Smooth muscle cell (in vitro differentiated cells): Measurements from ENCODE around the gene SLC22A17. TPM values are rescaled to one million over a fixed set of nuclear protein-coding genes. Genes with fewer than 3 reads are reported as not detected.
A peak's percentile ranks its signal among the peaks of the same experiment; 100 is the strongest.

Source experiments
- DNase-seq: peaks from one replicate; lab custom pipeline; 2025; ENCODE audit not compliant: unreplicated experiment; lab: John Stamatoyannopoulos, UW
- H2AFZ ChIP-seq: fragments of 200-600 bp; sonication (generic); 2 replicates; pipeline ENCODE4 v1.6.0; 2016; ENCODE audit warnings: antibody characterized with exemption, low read depth, mild to moderate bottlenecking
- H3F3A ChIP-seq: fragments of 200-600 bp; sonication (generic); 2 replicates; pipeline ENCODE4 v1.6.0; 2017; ENCODE audit warnings: antibody characterized with exemption, low read depth
- H3K27ac ChIP-seq: fragments of 200-600 bp; sonication (generic); 2 replicates; pipeline ENCODE4 v1.5.1; 2016; ENCODE audit warnings: low read depth, mild to moderate bottlenecking
- H3K27me3 ChIP-seq: fragments of 200-600 bp; sonication (generic); 2 replicates; pipeline ENCODE4 v1.6.1; 2016; ENCODE audit warnings: low read depth, mild to moderate bottlenecking
- H3K36me3 ChIP-seq: fragments of 200-600 bp; sonication (generic); 2 replicates; pipeline ENCODE4 v1.5.1; 2016; ENCODE audit warnings: low read depth
- H3K4me1 ChIP-seq: fragments of 200-600 bp; sonication (generic); 2 replicates; pipeline ENCODE4 v1.5.1; 2016; ENCODE audit warnings: low read depth
- H3K4me2 ChIP-seq: fragments of 200-600 bp; sonication (generic); 2 replicates; pipeline ENCODE4 v1.6.0; 2016; ENCODE audit warnings: mild to moderate bottlenecking
- H3K4me3 ChIP-seq: fragments of 200-600 bp; sonication (generic); 2 replicates; pipeline ENCODE4 v1.5.1; 2016; ENCODE audit warnings: mild to moderate bottlenecking
- H3K79me2 ChIP-seq: fragments of 200-600 bp; sonication (generic); 2 replicates; pipeline ENCODE4 v1.6.0; 2016; ENCODE audit warnings: low read depth, mild to moderate bottlenecking
- H3K9ac ChIP-seq: fragments of 200-600 bp; sonication (generic); 2 replicates; pipeline ENCODE4 v1.6.0; 2016; ENCODE audit warnings: low read depth
- H3K9me3 ChIP-seq: fragments of 200-600 bp; sonication (generic); replicated peaks from 2 replicates; pipeline ENCODE4 v1.5.1; 2016; ENCODE audit warnings: low read depth
- H4K20me1 ChIP-seq: fragments of 200-600 bp; sonication (generic); 2 replicates; pipeline ENCODE4 v1.6.0; 2016; ENCODE audit warnings: low read depth
- WGBS: methylation state at CpG from one replicate; pipeline ENCODE4 v1.1.7; 2016; ENCODE audit warnings: low lambda C conversion rate; 5-methylcytosine and 5-hydroxymethylcytosine counted together
- polyA plus RNA-seq: library from polyadenylated mRNA; unstranded; fragments of >200 nt; fragmentation: Nextera tagmentation; extraction: Ambion mirVana; gene quantifications from 2 replicates; pipeline ENCODE4 v1.2.1, GENCODE V29; 2016
- total RNA-seq: library from RNA; depleted of rRNA; stranded (reverse); fragments of >200 nt; gene quantifications from 2 replicates; pipeline ENCODE4 v1.2.3, GENCODE V29; 2014
- TF ChIP-seq, protein P1 (sequence below): fragments of 200-600 bp; sonication (generic); IDR thresholded peaks from 2 replicates; pipeline ENCODE4 v1.5.1; 2017; ENCODE audit warnings: borderline replicate concordance, mild to moderate bottlenecking, antibody characterized with exemption; ENCODE audit not compliant: insufficient read depth, poor library complexity, severe bottlenecking

The SLC22A17 gene
- total and polyA plus RNA-seq, 2 experiments from 2014 or later, result 81.0 to 127 TPM

- peaks cover 33% of the 10 kb centered on the region for H4K20me1 ChIP-seq
- H3K9me3 ChIP-seq, result no peaks in the 10 kb centered on the region
- H3K4me1 ChIP-seq, result peaks cover 19% of the 10 kb centered on the region
- peak overlapping the region; percentile 98 for H3K27ac ChIP-seq
- H3K79me2 ChIP-seq, result peaks cover 34% of the 10 kb centered on the region
- H2AFZ ChIP-seq, result no peak overlapping the region
- 1% methylated on average over 37 of the region's 64 CpGs for WGBS
- peak overlapping the region; percentile 99 for H3K9ac ChIP-seq
- peak overlapping the region; percentile 95 for H3K4me2 ChIP-seq
- peak overlapping the region; percentile 92 for H3K4me3 ChIP-seq
- TF ChIP-seq, protein P1, sequence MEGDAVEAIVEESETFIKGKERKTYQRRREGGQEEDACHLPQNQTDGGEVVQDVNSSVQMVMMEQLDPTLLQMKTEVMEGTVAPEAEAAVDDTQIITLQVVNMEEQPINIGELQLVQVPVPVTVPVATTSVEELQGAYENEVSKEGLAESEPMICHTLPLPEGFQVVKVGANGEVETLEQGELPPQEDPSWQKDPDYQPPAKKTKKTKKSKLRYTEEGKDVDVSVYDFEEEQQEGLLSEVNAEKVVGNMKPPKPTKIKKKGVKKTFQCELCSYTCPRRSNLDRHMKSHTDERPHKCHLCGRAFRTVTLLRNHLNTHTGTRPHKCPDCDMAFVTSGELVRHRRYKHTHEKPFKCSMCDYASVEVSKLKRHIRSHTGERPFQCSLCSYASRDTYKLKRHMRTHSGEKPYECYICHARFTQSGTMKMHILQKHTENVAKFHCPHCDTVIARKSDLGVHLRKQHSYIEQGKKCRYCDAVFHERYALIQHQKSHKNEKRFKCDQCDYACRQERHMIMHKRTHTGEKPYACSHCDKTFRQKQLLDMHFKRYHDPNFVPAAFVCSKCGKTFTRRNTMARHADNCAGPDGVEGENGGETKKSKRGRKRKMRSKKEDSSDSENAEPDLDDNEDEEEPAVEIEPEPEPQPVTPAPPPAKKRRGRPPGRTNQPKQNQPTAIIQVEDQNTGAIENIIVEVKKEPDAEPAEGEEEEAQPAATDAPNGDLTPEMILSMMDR, result peak; percentile 5
- DNase-seq, result peak; percentile 45
- peaks cover 3% of the 10 kb centered on the region for H3K36me3 ChIP-seq
- peaks cover 54% of the 10 kb centered on the region for H3F3A ChIP-seq
- no peaks in the 10 kb centered on the region for H3K27me3 ChIP-seq
These were observed 30.8 kb downstream of the SLC22A17 start for GRCh38 chr14:23321572-23322547.

DNA sequence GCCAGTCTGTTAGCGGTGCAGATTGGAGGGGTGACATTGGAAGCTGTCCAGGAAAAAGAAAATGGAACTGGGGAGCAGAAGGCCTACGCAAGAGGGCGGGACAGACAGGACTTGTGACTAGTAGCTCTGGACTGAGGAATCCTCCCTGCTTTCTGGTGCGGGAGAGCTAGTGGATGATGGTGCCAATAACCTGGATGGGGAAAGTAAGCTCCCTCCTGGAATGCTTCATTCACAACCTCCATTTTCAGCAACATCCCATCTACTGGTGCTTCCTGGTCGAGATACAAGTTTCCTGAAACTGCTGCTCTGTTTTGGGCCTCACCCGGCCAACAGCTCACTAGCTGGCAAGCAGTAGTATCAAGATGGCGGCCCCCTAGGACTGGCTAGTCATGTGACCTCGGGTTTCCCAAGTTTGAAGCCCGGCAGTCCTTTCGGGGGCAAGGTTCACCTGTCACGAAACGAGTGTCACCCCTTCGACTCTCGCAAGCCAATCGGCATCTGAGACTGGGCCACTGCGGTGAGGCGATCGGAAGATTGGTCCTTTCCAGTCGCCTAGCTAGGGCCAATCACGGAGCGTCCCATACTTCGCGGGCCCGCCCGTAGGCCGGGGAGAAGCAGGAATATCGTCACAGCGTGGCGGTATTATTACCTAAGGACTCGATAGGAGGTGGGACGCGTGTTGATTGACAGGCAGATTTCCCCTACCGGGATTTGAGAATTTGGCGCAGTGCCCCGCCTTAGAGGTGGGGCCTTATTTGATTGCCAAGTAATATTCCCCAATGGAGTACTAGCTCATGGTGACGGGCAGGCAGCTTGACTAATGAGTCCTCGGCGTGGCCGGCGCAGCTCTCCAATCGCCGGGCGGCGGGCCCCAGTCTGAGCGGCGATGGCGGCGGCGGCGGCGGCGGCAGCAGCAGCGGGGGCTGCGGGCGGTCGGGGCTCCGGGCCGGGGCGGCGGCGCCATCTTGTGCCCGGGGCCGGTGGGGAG lies 31.8 kb downstream of the SLC22A17 start, which contains the start of gene PABPN1:
TSS of gene PABPN1 (plus strand) at position 874 of the 988 bp plus-strand sequence. CDS start at position 887, 13 bp downstream.
- H3K4me1 ChIP-seq, result peaks cover 19% of the 10 kb centered on the region
- no peaks in the 10 kb centered on the region for H3K9me3 ChIP-seq
- peaks cover 33% of the 10 kb centered on the region for H4K20me1 ChIP-seq
- peaks cover 3% of the 10 kb centered on the region for H3K36me3 ChIP-seq
- H3K4me2 ChIP-seq, result peak within 1 kb of the TSS; percentile 95
- peak within 1 kb of the TSS; percentile 62 for H2AFZ ChIP-seq
- H3K79me2 ChIP-seq, result peaks cover 34% of the 10 kb centered on the region
- TF ChIP-seq, protein P1, result no peak
- WGBS, result 7% methylated on average over 50 of the region's 63 CpGs
- peak within 1 kb of the TSS; percentile 99 for H3K9ac ChIP-seq
- H3F3A ChIP-seq, result peaks cover 46% of the 10 kb centered on the region
- peak; percentile 92 for DNase-seq
- peak within 1 kb of the TSS; percentile 98 for H3K27ac ChIP-seq
- no peaks in the 10 kb centered on the region for H3K27me3 ChIP-seq
- peak within 1 kb of the TSS; percentile 92 for H3K4me3 ChIP-seq

GRCh38 chr14:23319746-23320583 lies 32.7 kb downstream of the SLC22A17 start:
- WGBS, result 96% methylated on average over 17 of the region's 17 CpGs
- no peaks in the 10 kb centered on the region for H3K9me3 ChIP-seq
- no peak for DNase-seq
- peak overlapping the region; percentile 62 for H2AFZ ChIP-seq
- peak overlapping the region; percentile 75 for H3K4me2 ChIP-seq
- H3K27me3 ChIP-seq, result no peaks in the 10 kb centered on the region
- H3K79me2 ChIP-seq, result peaks cover 34% of the 10 kb centered on the region
- peak overlapping the region; percentile 37 for H3K4me3 ChIP-seq
- TF ChIP-seq, protein P1, result no peak
- H3K4me1 ChIP-seq, result peaks cover 19% of the 10 kb centered on the region
- H3K9ac ChIP-seq, result peak overlapping the region; percentile 15
- H3F3A ChIP-seq, result peaks cover 44% of the 10 kb centered on the region
- H3K27ac ChIP-seq, result peak overlapping the region; percentile 77
- H3K36me3 ChIP-seq, result peaks cover 3% of the 10 kb centered on the region
- H4K20me1 ChIP-seq, result peaks cover 31% of the 10 kb centered on the region
